ENCODE measurements around the gene ERP29.
"Not testable (repeated sequence)": the region's sequence is repeated elsewhere in the genome, so short reads cannot be mapped to it uniquely, and the experiment has no call there.

Gene ERP29

DNA sequence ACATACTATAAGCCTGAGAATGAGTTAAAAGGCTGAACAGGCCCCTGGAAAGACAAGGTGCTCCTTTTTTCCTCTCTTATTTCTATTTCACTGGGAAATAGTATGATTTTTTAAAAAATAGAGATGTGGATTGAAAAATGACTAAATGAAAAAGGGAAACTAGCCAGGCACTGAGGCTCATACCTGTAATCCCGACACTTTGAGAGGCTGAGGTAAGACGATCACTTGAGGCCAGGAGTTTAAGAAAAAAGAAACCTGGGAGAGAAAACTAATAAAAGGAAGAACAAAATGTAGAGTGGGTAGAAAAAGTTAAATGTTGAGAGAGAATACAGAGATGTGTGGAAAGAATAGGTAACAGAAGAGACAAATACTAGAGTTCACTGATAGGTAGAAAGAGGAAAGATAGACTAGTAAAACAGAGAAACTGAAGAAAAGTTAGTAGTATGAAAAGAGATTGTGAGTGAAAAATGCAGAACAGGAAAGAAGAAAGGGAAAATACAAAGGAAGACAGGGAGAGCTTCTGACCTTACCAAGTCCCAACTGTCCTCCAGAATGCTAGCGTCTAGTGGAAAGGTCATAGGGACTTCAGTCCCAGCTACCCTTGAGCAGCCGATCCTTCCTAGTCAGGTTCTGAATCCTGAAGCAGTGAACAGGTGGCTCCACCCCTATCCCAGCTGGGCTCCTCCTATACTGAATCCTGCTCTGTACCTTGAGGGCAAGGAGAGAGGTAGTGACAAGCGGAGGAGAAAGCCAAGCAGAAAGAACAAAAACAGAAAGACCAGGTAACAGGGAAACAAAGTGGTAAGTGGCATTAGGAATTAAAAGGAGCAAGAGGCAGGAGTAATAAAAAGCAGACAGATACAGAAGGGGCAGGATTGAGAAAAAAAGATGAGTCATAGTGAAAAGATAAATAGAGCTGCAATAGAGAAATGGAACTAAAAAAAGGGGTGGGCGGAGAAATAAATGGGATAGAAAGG is 7.5 kb upstream of the ERP29 start:
- DNase-seq, result peak; percentile 54

DNA sequence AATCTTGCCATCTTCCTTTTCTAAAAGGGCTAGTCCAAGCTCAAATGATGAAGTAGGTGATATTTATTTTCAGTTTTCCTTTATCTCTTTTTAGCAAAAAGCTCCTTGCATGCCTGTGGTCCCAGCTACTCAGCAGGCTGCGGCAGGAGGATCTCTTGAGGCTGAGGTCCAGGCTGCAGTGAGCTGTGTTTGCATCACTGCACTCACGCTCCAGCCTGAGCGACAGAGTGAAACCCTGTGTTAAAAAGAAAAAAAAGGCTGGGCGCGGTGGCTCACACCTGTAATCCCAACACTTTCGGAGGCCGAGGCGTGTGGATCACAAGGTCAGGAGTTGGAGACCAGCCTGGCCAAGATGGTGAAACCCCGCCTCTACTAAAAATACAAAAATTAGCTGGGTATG is 5.3 kb upstream of the ERP29 start:
- no peak for DNase-seq

DNA sequence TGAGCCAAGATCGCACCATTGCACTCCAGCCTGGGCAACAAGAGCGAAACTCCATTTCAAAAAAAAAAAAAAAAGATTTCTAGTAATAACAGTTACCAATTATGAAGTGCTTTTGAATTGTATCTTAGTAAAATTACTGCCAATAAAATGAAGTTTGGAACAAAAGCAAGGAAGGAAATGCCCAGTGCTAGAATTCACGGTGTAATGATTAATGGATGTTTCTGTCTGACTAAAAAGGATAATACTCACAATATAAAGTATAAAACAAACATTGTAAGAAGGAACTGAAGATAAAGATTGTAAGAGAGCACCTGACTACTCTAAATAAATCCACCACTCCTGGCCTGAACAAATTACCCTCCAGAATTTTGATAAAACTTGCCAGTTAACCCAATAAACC is 4.3 kb upstream of the ERP29 start:
- DNase-seq, result no peak

- not testable (repeated sequence) for DNase-seq
These were observed 3.6 kb upstream of the ERP29 start for GRCh38 chr12:112009596-112009995.

GRCh38 chr12:112010415-112011344 is 2.5 kb upstream of the ERP29 start:
- no peak for DNase-seq

DNA sequence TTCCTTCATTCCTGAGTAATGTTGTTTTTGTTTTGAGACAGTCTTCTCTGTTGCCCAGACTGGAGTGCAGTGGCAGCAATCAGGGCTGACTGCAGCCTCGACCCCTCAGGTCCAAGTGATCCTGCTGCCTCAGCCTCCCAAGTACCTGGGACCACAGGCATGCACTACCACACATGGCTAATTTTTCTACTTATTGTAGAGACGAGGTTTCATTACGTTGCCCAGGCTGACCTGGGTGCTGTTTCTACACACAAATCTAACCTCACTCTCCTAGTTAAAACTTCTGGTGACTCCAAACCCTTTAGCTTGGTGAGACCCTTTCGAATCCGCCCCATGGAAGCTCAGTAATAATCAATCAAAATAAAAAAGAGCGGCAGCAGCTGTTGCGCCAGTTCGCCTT is 1.5 kb upstream of the ERP29 start:
- DNase-seq, result no peak

DNA sequence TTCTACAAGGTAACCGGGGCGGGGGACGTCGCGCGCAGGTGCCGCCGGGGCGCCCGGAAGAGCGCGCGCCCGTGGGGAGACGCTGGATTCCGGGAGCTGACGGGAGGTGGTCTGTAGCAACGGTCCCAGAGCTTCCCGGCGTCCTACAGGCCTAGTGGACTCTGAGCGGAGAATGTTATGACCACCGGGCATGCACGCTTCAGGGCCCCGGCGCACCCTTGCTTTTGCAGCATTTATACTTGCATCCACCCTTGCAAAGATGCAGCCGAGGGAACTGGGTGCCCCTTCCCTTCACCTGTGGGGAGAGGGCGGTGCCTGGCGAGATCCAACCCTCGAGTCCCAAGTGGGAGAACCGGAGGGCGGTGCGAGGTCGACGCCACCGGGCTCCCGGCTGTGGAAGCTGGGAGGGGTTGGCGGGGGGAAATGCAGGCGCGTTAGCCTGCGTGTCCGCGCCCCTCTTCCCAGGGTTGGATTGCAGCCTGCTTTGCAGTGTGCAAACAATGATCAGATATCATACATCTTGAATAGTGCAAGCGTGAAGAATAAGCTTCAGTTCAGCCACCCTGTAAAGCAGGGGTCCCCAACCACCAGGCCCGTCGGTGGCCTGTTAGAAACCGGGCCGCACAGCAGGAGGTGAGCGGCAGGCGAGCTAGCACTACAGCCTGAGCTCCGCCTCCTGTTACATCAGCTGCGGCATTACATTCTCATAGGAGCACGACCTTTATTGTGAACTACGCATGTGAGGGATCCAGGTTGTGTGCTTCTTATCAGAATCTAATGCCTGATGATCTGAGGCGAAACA is 576 bp downstream of the ERP29 start:
- peak; percentile 91 for DNase-seq

GRCh38 chr12:112015938-112016337 is 2.7 kb downstream of the ERP29 start:
- DNase-seq, result no peak

GRCh38 chr12:112017041-112017440 is 3.8 kb downstream of the ERP29 start:
- no peak for DNase-seq

GRCh38 chr12:112018571-112019237 is 5.5 kb downstream of the ERP29 start:
- no peak for DNase-seq

DNA sequence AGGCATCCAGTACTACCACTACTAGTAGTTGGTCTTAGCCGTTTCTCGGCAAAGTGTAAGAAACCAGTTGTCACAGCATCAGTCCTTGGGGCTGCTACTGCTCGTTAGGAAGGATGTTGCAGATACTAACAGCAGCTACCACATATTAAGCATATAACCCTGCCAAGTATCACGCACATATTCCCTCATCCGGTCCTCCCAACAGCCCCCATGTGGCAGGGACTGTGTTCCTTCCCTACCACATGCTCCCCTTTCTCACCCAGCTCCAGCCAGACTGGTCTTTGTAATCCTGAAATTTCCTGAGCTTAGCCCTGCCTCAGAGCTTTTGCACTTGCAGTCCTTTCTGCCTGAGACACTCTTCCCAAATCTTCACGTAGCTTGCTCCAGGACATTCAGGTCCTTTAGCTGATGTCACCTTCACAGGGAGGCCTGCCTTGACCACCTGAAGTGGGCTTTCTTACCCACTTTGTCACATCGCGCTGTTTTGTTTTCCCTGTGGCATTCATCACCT is 7.8 kb downstream of the ERP29 start:
- no peak for DNase-seq

GRCh38 chr12:112022241-112023016 is 9.2 kb downstream of the ERP29 start:
- DNase-seq, result no peak

- no peak for DNase-seq
These were observed 10.7 kb downstream of the ERP29 start for GRCh38 chr12:112023759-112024396.

GRCh38 chr12:112025808-112026375 is 12.7 kb downstream of the ERP29 start:
- peak; percentile 33 for DNase-seq

GRCh38 chr12:112029301-112029700 is 16.1 kb downstream of the ERP29 start:
- DNase-seq, result no peak

GRCh38 chr12:112031472-112031871 is 18.2 kb downstream of the ERP29 start:
- DNase-seq, result no peak

GRCh38 chr12:112032292-112032691 is 19.1 kb downstream of the ERP29 start:
- DNase-seq, result no peak

- DNase-seq, result no peak
These were observed 22.1 kb downstream of the ERP29 start for GRCh38 chr12:112035219-112035785.

DNA sequence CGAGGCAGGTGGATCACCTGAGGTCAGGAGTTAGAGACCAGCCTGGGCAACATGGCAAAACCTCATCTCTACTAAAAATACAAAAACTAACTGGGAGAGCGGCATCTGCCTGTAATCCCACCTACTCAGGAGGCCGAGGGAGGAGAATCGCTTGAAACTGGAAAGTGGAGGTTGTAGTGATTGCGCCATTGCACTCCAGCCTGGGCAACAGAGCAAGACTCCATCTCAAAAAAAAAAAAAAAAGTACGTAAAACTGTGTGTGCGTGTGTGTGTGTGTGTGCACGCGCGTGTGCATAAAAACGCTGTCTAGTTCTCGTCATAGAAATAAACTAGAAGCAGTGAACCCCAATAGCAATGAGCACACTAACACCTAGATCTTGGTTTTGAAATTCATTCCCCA is 23.4 kb downstream of the ERP29 start:
- DNase-seq, result not testable (repeated sequence)

DNA sequence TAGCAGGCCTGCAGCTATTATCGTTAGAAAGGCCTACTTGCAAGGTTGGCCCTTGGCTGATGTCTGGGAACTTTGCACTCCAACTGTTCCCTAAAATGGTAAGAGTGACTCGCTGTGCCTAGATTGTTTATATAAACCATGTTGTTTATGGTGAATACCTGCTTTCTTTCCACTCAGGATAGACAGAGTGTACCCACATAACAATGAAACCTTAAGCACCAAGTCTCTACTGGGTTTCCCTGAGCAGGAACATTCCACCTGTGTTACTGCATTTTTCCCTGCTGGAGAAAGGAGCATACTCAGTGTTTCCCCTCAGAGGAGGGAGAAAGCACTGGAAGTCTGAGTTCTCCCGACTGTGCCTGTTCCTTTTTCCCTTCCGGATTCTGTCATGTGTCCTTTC is 32.8 kb downstream of the ERP29 start:
- DNase-seq, result no peak
